ENCODE measurements around the gene GYS2. TPM values are rescaled to one million over a fixed set of nuclear protein-coding genes. Genes with fewer than 3 reads are reported as not detected.
A peak's percentile ranks its signal among the peaks of the same experiment; 100 is the strongest.

GYS2 gene
- total and polyA plus RNA-seq, 9 donors, result 0.12 TPM; not detected in 8

GRCh38 chr12:21500786-21501257 is 103.8 kb downstream of the GYS2 start:
- peak overlapping the region in 1 of 2 donors; percentile 78 for H3K27ac ChIP-seq
- H3K4me3 ChIP-seq, result peak overlapping the region; percentile 95
- H3K36me3 ChIP-seq, result no peaks in the 10 kb centered on the region
- peaks cover 7% of the 10 kb centered on the region for H3K4me1 ChIP-seq (ENCODE audit: insufficient read depth)
- no peak for DNase-seq
- intact Hi-C loops (cut with DNase I), result no loop called here
- no peaks in the 10 kb centered on the region for H3K9me3 ChIP-seq
- WGBS, 3 donors, result 3 to 6% (median 3%) methylated on average over 8 of the region's 8 CpGs
- H3K27me3 ChIP-seq, result no peaks in the 10 kb centered on the region
- no peak for TF ChIP-seq EP300 (IDR thresholded peaks at IDR 0.05)
- TF ChIP-seq, protein P1, sequence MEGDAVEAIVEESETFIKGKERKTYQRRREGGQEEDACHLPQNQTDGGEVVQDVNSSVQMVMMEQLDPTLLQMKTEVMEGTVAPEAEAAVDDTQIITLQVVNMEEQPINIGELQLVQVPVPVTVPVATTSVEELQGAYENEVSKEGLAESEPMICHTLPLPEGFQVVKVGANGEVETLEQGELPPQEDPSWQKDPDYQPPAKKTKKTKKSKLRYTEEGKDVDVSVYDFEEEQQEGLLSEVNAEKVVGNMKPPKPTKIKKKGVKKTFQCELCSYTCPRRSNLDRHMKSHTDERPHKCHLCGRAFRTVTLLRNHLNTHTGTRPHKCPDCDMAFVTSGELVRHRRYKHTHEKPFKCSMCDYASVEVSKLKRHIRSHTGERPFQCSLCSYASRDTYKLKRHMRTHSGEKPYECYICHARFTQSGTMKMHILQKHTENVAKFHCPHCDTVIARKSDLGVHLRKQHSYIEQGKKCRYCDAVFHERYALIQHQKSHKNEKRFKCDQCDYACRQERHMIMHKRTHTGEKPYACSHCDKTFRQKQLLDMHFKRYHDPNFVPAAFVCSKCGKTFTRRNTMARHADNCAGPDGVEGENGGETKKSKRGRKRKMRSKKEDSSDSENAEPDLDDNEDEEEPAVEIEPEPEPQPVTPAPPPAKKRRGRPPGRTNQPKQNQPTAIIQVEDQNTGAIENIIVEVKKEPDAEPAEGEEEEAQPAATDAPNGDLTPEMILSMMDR (IDR thresholded peaks at IDR 0.05), result no peak
- no peak for TF ChIP-seq POLR2A (IDR thresholded peaks at IDR 0.05)

DNA sequence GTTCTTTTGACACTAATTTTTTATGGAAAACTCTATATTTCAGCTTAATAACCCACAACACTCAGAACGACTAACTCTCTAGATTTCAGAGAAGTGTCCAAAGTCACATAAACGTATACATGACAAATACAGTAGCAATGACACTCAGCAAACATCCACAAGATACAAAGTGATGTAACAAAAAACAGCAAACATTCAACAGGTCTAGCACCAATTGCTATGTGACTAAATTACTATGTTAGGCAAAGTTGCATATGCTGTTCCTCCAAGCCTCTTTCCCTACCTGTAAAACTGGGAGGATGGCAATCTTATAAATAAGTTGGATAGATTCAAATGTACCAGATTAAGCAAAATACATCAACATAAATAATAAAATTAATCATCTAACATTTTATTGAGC is 104.9 kb downstream of the GYS2 start:
- no peaks in the 10 kb centered on the region for H3K36me3 ChIP-seq
- no peak overlapping the region for H3K4me3 ChIP-seq
- no peak for DNase-seq
- peaks cover 7% of the 10 kb centered on the region for H3K4me1 ChIP-seq (ENCODE audit: insufficient read depth)
- no peaks in the 10 kb centered on the region for H3K27me3 ChIP-seq
- TF ChIP-seq EP300 (IDR thresholded peaks at IDR 0.05) (no peak), POLR2A (IDR thresholded peaks at IDR 0.05) (no peak)
- TF ChIP-seq, protein P1 (IDR thresholded peaks at IDR 0.05), result no peak
- H3K9me3 ChIP-seq, result no peaks in the 10 kb centered on the region
- WGBS, 3 donors, result 77% methylated on average over 2 of the region's 2 CpGs
- intact Hi-C loops (cut with DNase I), result no loop called here
- H3K27ac ChIP-seq, result no peak overlapping the region

Other genes starting within 250 kb of the GYS2 start
- gene IAPP, start 231.9 kb downstream of the GYS2 start, total RNA-seq, result not detected
- gene IAPP, start 231.9 kb downstream of the GYS2 start, polyA plus RNA-seq, result not detected
- gene PYROXD1, start 167.2 kb downstream of the GYS2 start, total RNA-seq, result 10 to 100 TPM; 11.3 to 25.4 (median 15.8) TPM
- 1 to 10 TPM; 7.3 to 9.4 TPM for gene PYROXD1, start 167.2 kb downstream of the GYS2 start, polyA plus RNA-seq
- 10 to 100 TPM; 12.3 to 28.0 (median 17.3) TPM for gene RECQL, start 103.2 kb downstream of the GYS2 start, total RNA-seq
- gene RECQL, start 103.2 kb downstream of the GYS2 start, polyA plus RNA-seq, result 10 to 100 TPM; 14.9 to 18.2 TPM
- gene GOLT1B, start 103.1 kb downstream of the GYS2 start, total RNA-seq, result 10 to 100 TPM; 13.6 to 23.3 (median 18.3) TPM
- 10 to 100 TPM; 19.9 to 29.6 TPM for gene GOLT1B, start 103.1 kb downstream of the GYS2 start, polyA plus RNA-seq
- 1 to 10 TPM in 1 of 7 donors, under 1 TPM in 3, not detected in 3; 0.22 to 1.1 (median 0.39) TPM for gene SPX, start 78.6 kb downstream of the GYS2 start, total RNA-seq
- gene SPX, start 78.6 kb downstream of the GYS2 start, polyA plus RNA-seq, result under 1 TPM; 0.16 to 0.17 TPM
- 100 to 1,000 TPM; 266 to 595 (median 479) TPM for gene LDHB, start 53.0 kb upstream of the GYS2 start, total RNA-seq
- 100 to 1,000 TPM; 467 to 674 TPM for gene LDHB, start 53.0 kb upstream of the GYS2 start, polyA plus RNA-seq
- gene KCNJ8, start 169.9 kb upstream of the GYS2 start, total RNA-seq, result 10 to 100 TPM; 13.0 to 32.5 (median 17.4) TPM
- gene KCNJ8, start 169.9 kb upstream of the GYS2 start, polyA plus RNA-seq, result 10 to 100 TPM; 15.2 to 21.2 TPM